GM12892 (cell line): Measurements from ENCODE around the gene GSTM2. TPM values are rescaled to one million over a fixed set of nuclear protein-coding genes. Genes with fewer than 3 reads are reported as not detected.

Experiments used
- DNase-seq: peaks from one replicate; pipeline ENCODE4 v3.0.0; 2011; ENCODE audit not compliant: insufficient read length
- FAIRE-seq: peaks from 2 replicates; lab custom pipeline; 2011; peaks lifted over from hg19 to GRCh38; lab: Jason Lieb, UNC
- POLR2A ChIP-seq: IDR thresholded peaks from 2 replicates; pipeline ENCODE4 v1.6.1; 2011; ENCODE audit warnings: low read depth, low read length, control low read depth
- POLR2AphosphoS5 ChIP-seq: IDR thresholded peaks from 2 replicates; pipeline ENCODE4 v1.6.1; 2011; ENCODE audit warnings: low read depth, low read length, control low read depth
- TAF1 ChIP-seq: IDR thresholded peaks from 2 replicates; pipeline ENCODE4 v1.6.1; 2011; ENCODE audit warnings: low read depth, mild to moderate bottlenecking, control low read depth, low read length, borderline replicate concordance
- polyA plus RNA-seq: library from polyadenylated mRNA; unstranded; fragments of >200 nt; gene quantifications from one replicate; pipeline ENCODE4 v1.2.1, GENCODE V29; 2012; ENCODE audit warnings: missing spikeins, inconsistent platforms; ENCODE audit not compliant: missing spikeins

GSTM2 gene
- polyA plus RNA-seq: 27.1 TPM

DNA sequence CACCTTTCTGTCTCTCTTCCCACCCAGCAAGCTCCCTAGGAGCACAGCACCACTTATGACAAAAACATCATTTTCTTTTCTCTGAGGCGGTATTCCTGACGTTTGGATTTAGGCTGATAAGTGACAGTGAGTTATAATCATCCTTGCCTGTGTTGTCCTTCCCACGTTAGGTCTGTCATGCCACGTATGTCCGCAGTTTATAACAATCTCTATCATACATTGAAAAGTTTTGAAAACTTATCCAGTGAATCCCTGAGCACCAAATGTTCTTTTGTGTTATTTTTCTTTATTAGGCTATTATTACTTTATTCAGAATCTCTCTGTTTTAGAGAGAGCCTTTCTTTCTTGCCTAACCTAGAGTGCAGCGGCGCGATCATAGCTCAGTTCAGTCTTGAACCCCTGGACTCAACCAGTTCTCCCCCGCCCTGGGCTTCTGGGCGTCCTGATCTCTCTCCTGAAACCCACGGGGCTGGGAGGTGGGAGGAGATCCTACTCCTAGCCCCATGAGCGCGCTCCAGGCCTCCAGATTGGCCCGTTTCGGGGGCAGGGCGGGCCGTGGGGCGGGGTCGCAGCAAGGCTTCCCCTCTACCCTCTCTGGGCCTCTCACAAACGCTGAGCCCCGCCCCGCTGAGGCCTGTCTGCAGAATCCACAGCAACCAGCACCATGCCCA is at the start of gene GSTM2:
Gene GSTM2 (plus strand): TSS at position 606 of the 671 bp plus-strand sequence. CDS start 59 bp downstream, at position 665.
- FAIRE-seq: peak; percentile 38
- TF ChIP-seq POLR2AphosphoS5: no peak
- TF ChIP-seq TAF1: no peak
- no peak for TF ChIP-seq POLR2A
- DNase-seq: peak; percentile 72

DNA sequence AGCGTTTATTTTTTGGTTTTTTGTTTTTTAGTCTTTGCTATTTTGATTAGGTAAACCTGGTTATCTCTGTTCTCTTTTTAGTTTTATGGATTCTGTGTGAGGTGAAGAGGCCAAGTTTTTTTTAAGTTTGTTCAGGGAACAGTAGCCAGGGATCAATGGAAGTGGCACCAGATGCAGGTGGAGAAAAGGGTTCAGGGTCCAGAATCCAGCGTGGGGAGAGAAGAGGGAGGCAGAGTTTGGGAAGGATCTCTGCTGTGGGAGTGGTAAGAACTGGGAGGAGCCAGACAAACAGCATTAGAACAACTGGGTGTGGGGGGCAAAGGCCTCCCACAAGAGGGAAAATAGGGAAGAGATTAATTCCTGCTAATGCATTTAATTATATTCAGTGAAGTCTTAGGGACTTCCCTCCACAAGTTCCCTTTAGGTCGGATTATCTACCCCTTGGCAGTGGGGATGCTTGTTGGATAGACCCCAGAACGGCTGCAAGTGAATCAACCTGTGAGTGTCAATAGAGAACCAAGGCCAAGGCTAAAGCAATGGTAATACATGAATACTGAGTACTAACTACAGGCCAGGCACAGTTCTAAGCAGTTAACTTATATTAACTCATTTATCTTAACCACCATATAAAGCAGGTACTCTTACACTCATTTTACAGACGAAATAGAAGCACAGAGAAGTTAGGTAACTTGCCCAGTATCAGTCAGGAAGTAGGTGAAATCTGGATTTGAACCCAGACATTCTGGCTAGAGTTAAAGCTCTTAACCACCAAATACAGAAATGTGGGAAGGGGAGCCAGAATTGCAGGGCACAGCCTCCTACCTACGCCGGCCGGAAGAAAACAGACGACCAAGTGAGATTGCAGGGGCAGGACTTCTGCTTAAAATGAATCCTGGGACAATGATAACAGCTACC is 48.9 kb upstream of the GSTM2 start:
- TF ChIP-seq TAF1 (no peak), POLR2AphosphoS5 (no peak), POLR2A (no peak)
- DNase-seq (no peak), FAIRE-seq (no peak)

DNA sequence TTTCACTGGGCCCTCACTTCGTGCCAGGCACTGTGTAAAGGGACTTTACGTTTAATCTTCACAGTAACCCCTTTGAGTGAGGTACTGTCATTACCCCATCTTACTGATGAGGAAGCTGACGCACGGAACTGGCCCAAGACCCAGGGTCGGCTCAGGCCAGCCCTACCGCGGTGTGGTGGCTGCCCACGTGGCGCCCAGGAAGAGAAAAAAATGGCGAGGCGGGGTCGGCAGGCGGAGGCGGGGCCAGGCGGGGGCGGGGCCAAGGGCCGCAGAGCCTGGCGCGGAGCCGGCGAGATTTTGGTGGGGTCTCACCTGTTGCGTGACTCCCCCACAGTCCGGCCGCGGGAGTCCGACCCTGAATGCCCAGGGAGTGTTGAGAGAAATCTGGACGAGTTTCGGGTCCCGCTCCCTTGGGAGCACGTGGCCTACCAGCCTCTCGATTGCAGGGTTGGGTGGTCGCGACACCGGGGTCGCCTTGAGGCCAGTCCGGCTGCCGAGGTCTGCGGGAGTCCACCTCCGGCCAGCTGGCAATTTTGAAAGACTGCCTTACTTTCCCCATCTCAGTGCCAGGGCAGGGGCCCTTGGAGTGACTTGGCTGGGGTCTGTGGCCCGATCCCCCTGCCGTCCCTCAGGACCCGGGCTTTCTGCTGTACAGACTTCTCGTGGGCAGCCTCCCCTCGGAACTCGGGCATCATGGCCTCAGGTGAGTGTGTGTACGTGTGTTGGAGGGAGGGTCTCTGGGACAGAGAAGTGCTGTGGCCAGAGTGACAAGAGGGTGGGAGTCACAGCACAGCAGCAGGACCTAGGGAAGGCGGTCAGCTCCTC is 48.1 kb upstream of the GSTM2 start, which contains the start of the genes AMPD2 and GNAT2:
Gene AMPD2 (plus strand): TSS at position 262 of the 825 bp plus-strand sequence. CDS start 1,339 bp downstream, outside the sequence.
Gene GNAT2 (minus strand): TSS at position 41 of the 825 bp plus-strand sequence. CDS start 6,746 bp downstream, outside the sequence.
- peak; percentile 90 for FAIRE-seq
- peak; percentile 69 for DNase-seq
- TF ChIP-seq TAF1 (0 out of 2 replicates have a peak, but pooled peaks have one; percentile 41), POLR2A (peak; percentile 85), POLR2AphosphoS5 (peak; percentile 85)

- TF ChIP-seq POLR2A: no peak
- TF ChIP-seq POLR2AphosphoS5: no peak
- no peak for TF ChIP-seq TAF1
- FAIRE-seq (no peak), DNase-seq (no peak)
These were observed 47.5 kb upstream of the GSTM2 start for GRCh38 chr1:109620401-109620791.

- FAIRE-seq (peak; percentile 86), DNase-seq (peak; percentile 95)
- TF ChIP-seq POLR2AphosphoS5 (0 out of 2 replicates have a peak, but pooled peaks have one; percentile 17), POLR2A (peak; percentile 27; the same call in 1 of the 2 replicates), TAF1 (no peak)
These were observed 47.0 kb upstream of the GSTM2 start for GRCh38 chr1:109620841-109621286.

DNA sequence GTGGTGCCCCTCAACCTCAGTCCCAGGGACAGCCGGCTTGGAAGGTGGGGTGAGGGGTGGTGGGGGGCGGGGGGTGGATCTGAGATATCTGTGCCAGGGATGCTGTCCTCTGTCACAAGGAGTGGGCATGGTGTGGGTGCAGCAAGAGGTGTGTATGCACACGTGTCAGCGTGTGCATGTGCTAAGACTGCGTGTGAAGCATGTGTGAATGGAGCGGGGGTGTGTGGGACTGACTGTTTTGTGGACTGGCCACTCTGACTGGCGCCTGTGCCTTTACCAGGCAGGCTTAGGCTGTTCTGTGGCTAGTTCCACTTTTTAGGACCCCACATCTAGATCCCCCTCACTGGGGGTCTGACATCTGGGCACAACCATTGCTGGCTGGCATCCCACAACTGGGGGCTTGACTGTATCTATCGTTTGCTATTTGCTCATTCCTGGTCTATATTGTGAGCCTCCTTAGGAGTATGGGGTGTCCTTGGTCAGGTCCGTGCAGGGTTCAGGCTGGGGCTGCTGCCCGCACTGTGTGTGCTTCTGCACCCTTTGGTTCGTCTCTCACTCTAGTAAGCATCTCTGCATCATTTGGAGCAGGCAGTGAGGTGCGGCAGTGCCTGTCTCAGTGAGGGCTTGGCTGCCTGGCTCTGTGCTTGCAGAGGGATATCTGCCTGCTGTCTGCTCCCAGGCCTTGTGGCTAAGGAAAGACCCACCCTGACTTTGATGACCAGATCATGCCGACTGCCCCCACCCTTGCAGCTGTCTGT is 46.3 kb upstream of the GSTM2 start:
- DNase-seq (no peak), FAIRE-seq (no peak)
- TF ChIP-seq TAF1: no peak
- no peak for TF ChIP-seq POLR2AphosphoS5
- TF ChIP-seq POLR2A: no peak

GRCh38 chr1:109622137-109622892 is 45.5 kb upstream of the GSTM2 start:
- DNase-seq (no peak), FAIRE-seq (no peak)
- no peak for TF ChIP-seq POLR2A
- TF ChIP-seq POLR2AphosphoS5: no peak
- no peak for TF ChIP-seq TAF1

GRCh38 chr1:109622895-109623294 is 45.0 kb upstream of the GSTM2 start:
- DNase-seq (no peak), FAIRE-seq (no peak)
- TF ChIP-seq TAF1 (no peak), POLR2AphosphoS5 (no peak), POLR2A (no peak)

DNA sequence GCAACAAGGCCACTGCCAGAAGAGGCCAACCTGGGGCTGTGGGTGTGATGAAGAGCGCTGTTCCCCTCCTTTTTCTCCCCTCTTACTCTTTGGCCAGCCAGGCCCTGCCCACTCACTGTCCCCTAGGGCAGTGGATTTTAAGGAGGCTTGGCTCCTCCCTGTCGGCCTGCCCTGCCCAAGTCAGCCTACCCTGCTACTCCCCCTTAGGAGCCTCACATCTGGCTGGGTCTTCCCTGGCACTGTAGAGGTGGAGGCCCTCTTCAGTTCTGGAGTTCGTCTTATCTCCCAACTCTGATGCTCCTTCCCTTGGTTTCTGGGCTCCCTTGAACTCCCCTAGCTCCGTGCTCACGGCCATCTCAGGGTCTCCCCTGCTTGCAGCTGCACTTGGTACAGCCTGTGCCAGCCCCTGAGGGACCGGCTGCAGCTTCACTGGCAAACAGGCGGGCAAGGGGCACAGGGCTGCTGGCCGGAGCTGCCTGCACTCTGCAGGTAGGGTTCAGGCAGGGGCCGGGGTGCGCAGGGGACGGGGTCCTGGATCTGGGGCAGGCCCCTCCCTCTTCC is 44.2 kb upstream of the GSTM2 start:
- DNase-seq (no peak), FAIRE-seq (no peak)
- no peak for TF ChIP-seq POLR2A
- no peak for TF ChIP-seq POLR2AphosphoS5
- no peak for TF ChIP-seq TAF1
